H9 (cell line): ENCODE data around the gene TM9SF2. TPM values are rescaled to one million over a fixed set of nuclear protein-coding genes. Genes with fewer than 3 reads are reported as not detected.

Experiments used
- DNase-seq: peaks from one replicate; pipeline ENCODE4 v3.0.0-alpha.2; 2017
- H2AFZ ChIP-seq: one replicate; pipeline ENCODE4 v1.6.1; 2013; ENCODE audit warnings: mild to moderate bottlenecking, low read length, control low read depth, moderate library complexity
- H2AK5ac ChIP-seq: 2 replicates; pipeline ENCODE4 v1.6.1; 2013; ENCODE audit warnings: low read length, control low read depth, mixed read lengths; ENCODE audit not compliant: insufficient read length
- H2BK120ac ChIP-seq: one replicate; pipeline ENCODE4 v1.6.1; 2013; ENCODE audit warnings: low read depth, mild to moderate bottlenecking, low read length, control low read depth, inconsistent platforms; ENCODE audit not compliant: poor library complexity, severe bottlenecking
- H2BK12ac ChIP-seq: 2 replicates; pipeline ENCODE4 v1.6.1; 2013; ENCODE audit warnings: low read length, control low read depth, mixed read lengths, low read depth; ENCODE audit not compliant: insufficient read length
- H2BK15ac ChIP-seq: 2 replicates; pipeline ENCODE4 v1.6.1; 2013; ENCODE audit warnings: low read depth, low read length, control low read depth
- H2BK20ac ChIP-seq: one replicate; pipeline ENCODE4 v1.6.1; 2013; ENCODE audit warnings: low read depth, mild to moderate bottlenecking, low read length, control low read depth, inconsistent platforms; ENCODE audit not compliant: poor library complexity, severe bottlenecking
- H2BK5ac ChIP-seq: 2 replicates; pipeline ENCODE4 v1.6.1; 2013; ENCODE audit warnings: low read length, control low read depth, mixed read lengths; ENCODE audit not compliant: insufficient read length
- H3K14ac ChIP-seq: 2 replicates; pipeline ENCODE4 v1.6.1; 2013; ENCODE audit warnings: low read length, control low read depth; ENCODE audit not compliant: insufficient read depth
- H3K18ac ChIP-seq: 2 replicates; pipeline ENCODE4 v1.6.1; 2013; ENCODE audit warnings: low read depth, mild to moderate bottlenecking, mixed read lengths, low read length, control low read depth; ENCODE audit not compliant: insufficient read length
- H3K23ac ChIP-seq: 2 replicates; pipeline ENCODE4 v1.6.1; 2013; ENCODE audit warnings: low read length, control low read depth, mixed read lengths, low read depth; ENCODE audit not compliant: insufficient read length
- H3K23me2 ChIP-seq: 2 replicates; pipeline ENCODE4 v1.6.1; 2013; ENCODE audit warnings: low read depth, mild to moderate bottlenecking, mixed read lengths, low read length, control low read depth; ENCODE audit not compliant: insufficient read length, poor library complexity, severe bottlenecking
- H3K27ac ChIP-seq: 2 replicates; pipeline ENCODE4 v1.5.1; 2013; ENCODE audit warnings: low read length, control low read depth, mixed read lengths, low read depth; ENCODE audit not compliant: insufficient read length
- H3K27me3 ChIP-seq: 2 replicates; pipeline ENCODE4 v1.6.1; 2013; ENCODE audit warnings: low read length, control low read depth, inconsistent platforms; ENCODE audit not compliant: insufficient read depth
- H3K4ac ChIP-seq: 2 replicates; pipeline ENCODE4 v1.6.1; 2013; ENCODE audit warnings: low read depth, mild to moderate bottlenecking, control low read depth, inconsistent platforms, low read length, moderate library complexity
- H3K4me1 ChIP-seq: 2 replicates; pipeline ENCODE4 v1.6.1; 2013; ENCODE audit warnings: low read length, control low read depth, inconsistent platforms; ENCODE audit not compliant: insufficient read depth
- H3K4me2 ChIP-seq: 2 replicates; pipeline ENCODE4 v1.6.1; 2013; ENCODE audit warnings: low read length, control low read depth, mixed read lengths; ENCODE audit not compliant: insufficient read length, insufficient read depth
- H3K56ac ChIP-seq: 2 replicates; pipeline ENCODE4 v1.6.1; 2013; ENCODE audit warnings: low read depth, mild to moderate bottlenecking, mixed read lengths, low read length, control low read depth; ENCODE audit not compliant: insufficient read length
- H3K79me1 ChIP-seq: 2 replicates; pipeline ENCODE4 v1.6.1; 2013; ENCODE audit warnings: low read depth, mild to moderate bottlenecking, moderate library complexity, low read length, control low read depth, inconsistent platforms; ENCODE audit not compliant: insufficient read depth, poor library complexity, severe bottlenecking
- H3K79me2 ChIP-seq: 2 replicates; pipeline ENCODE4 v1.6.1; 2013; ENCODE audit warnings: low read length, control low read depth, inconsistent platforms; ENCODE audit not compliant: insufficient read depth
- H3K9ac ChIP-seq: 2 replicates; pipeline ENCODE4 v1.6.1; 2013; ENCODE audit warnings: low read length, control low read depth, mixed read lengths; ENCODE audit not compliant: insufficient read length; ENCODE audit errors: extremely low read depth
- H3K9me3 ChIP-seq: one replicate; pipeline ENCODE4 v1.6.1; 2013; ENCODE audit warnings: low read depth, low read length, inconsistent platforms; ENCODE audit not compliant: control insufficient read depth
- H3T11ph ChIP-seq: one replicate; pipeline ENCODE4 v1.6.1; 2013; ENCODE audit warnings: mild to moderate bottlenecking, low read length, control low read depth, inconsistent platforms
- H4K20me1 ChIP-seq: one replicate; pipeline ENCODE4 v1.6.1; 2013; ENCODE audit not compliant: control insufficient read depth, insufficient read length, insufficient read depth
- H4K5ac ChIP-seq: 2 replicates; pipeline ENCODE4 v1.6.1; 2013; ENCODE audit warnings: low read depth, mild to moderate bottlenecking, mixed read lengths, low read length, control low read depth; ENCODE audit not compliant: insufficient read length
- H4K8ac ChIP-seq: replicated peaks from 2 replicates; pipeline ENCODE4 v1.6.1; 2013; ENCODE audit warnings: low read length, control low read depth, mixed read lengths, low read depth; ENCODE audit not compliant: insufficient read length
- H4K91ac ChIP-seq: 2 replicates; pipeline ENCODE4 v1.6.1; 2013; ENCODE audit warnings: low read depth, mild to moderate bottlenecking, moderate library complexity, mixed read lengths, low read length, control low read depth; ENCODE audit not compliant: insufficient read length
- H3K27ac Mint-ChIP-seq, 3 experiments: 2 replicates in 2 of 3; 3 replicates in 1 of 3; pipeline ENCODE4 v1.8.0; 2020 to 2021; ENCODE audit warnings: mixed read lengths in 3 of 3, mild to moderate bottlenecking in 1 of 3, moderate library complexity in 1 of 3
- H3K27me3 Mint-ChIP-seq: 2 replicates; pipeline ENCODE4 v1.8.0; 2021; ENCODE audit warnings: low read depth, mild to moderate bottlenecking, moderate library complexity, mixed read lengths
- H3K36me3 Mint-ChIP-seq, 3 experiments: 2 replicates in 2 of 3; 3 replicates in 1 of 3; pipeline ENCODE4 v1.8.0; 2020 to 2021; ENCODE audit warnings: low read depth in 3 of 3, mixed read lengths in 3 of 3; ENCODE audit not compliant: insufficient read depth in 1 of 3
- H3K4me1 Mint-ChIP-seq, 2 experiments: 2 replicates each; pipeline ENCODE4 v1.8.0; 2020; ENCODE audit warnings: mixed read lengths in 2 of 2
- H3K4me3 Mint-ChIP-seq, 2 experiments: 2 replicates in 1 of 2; 3 replicates in 1 of 2; pipeline ENCODE4 v1.8.0; 2020 to 2021; ENCODE audit warnings: mild to moderate bottlenecking in 2 of 2, mixed read lengths in 2 of 2, moderate library complexity in 1 of 2
- H3K9me3 Mint-ChIP-seq, 2 experiments: 2 replicates in 1 of 2; 3 replicates in 1 of 2; pipeline ENCODE4 v1.8.0; 2020; ENCODE audit warnings: mild to moderate bottlenecking in 2 of 2, mixed read lengths in 2 of 2, moderate library complexity in 1 of 2
- WGBS: extraction: QIAGEN DNeasy Blood & Tissue Kit; methylation state at CpG from one replicate; pipeline ENCODE4 v1.1.7; 2013; ENCODE audit warnings: missing lambda C conversion rate, low lambda C conversion rate, mixed read lengths; ENCODE audit not compliant: insufficient read length; ENCODE audit errors: extremely low coverage; 5-methylcytosine and 5-hydroxymethylcytosine counted together
- total RNA-seq: library from RNA; stranded (reverse); gene quantifications from 2 replicates; pipeline ENCODE4 v1.2.1, GENCODE V29; 2021
- TF ChIP-seq, protein P1 (sequence below): fragments of 200-600 bp; sonication (generic); conservative IDR thresholded peaks from 3 replicates; pipeline ENCODE4 v1.8.0; 2021; ENCODE audit warnings: antibody characterized with exemption, mild to moderate bottlenecking

The TM9SF2 gene
- total RNA-seq, 1 experiment from 2014 or later, result 86.1 TPM

GRCh38 chr13:99575376-99576120 is 74.3 kb downstream of the TM9SF2 start:
- H3K4ac ChIP-seq, result no peak overlapping the region
- TF ChIP-seq, protein P1, sequence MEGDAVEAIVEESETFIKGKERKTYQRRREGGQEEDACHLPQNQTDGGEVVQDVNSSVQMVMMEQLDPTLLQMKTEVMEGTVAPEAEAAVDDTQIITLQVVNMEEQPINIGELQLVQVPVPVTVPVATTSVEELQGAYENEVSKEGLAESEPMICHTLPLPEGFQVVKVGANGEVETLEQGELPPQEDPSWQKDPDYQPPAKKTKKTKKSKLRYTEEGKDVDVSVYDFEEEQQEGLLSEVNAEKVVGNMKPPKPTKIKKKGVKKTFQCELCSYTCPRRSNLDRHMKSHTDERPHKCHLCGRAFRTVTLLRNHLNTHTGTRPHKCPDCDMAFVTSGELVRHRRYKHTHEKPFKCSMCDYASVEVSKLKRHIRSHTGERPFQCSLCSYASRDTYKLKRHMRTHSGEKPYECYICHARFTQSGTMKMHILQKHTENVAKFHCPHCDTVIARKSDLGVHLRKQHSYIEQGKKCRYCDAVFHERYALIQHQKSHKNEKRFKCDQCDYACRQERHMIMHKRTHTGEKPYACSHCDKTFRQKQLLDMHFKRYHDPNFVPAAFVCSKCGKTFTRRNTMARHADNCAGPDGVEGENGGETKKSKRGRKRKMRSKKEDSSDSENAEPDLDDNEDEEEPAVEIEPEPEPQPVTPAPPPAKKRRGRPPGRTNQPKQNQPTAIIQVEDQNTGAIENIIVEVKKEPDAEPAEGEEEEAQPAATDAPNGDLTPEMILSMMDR, result no peak
- no peak overlapping the region for H4K5ac ChIP-seq
- no peak overlapping the region for H2AK5ac ChIP-seq
- H3K23me2 ChIP-seq, result no peaks in the 10 kb centered on the region
- no peaks in the 10 kb centered on the region for H3K9me3 ChIP-seq
- H2BK5ac ChIP-seq, result no peak overlapping the region
- H3T11ph ChIP-seq, result no peak overlapping the region
- Mint-ChIP-seq H3K36me3 (peaks cover 0 to 2% (median 0%) of the 10 kb centered on the region in 3 experiments; a peak in 1 of 7 replicates), H3K4me1 (peaks cover 8 to 9% of the 10 kb centered on the region in 2 experiments), H3K4me3 (no peak overlapping the region), H3K9me3 (peaks cover 0 to 2% of the 10 kb centered on the region in 2 experiments; a peak in 4 of 5 replicates), H3K27me3 (no peaks in the 10 kb centered on the region), H3K27ac (no peak overlapping the region)
- H2BK120ac ChIP-seq, result no peak overlapping the region
- no peaks in the 10 kb centered on the region for H3K27me3 ChIP-seq
- H2BK12ac ChIP-seq, result no peak overlapping the region
- no peak overlapping the region for H3K18ac ChIP-seq
- WGBS, result no CpG with 5 or more reads among the region's 18 CpGs
- no peaks in the 10 kb centered on the region for H4K20me1 ChIP-seq
- H2BK15ac ChIP-seq, result no peak overlapping the region
- H3K4me1 ChIP-seq, result no peaks in the 10 kb centered on the region
- H3K14ac ChIP-seq, result no peak overlapping the region
- H2AFZ ChIP-seq, result no peak overlapping the region
- H3K79me2 ChIP-seq, result no peaks in the 10 kb centered on the region
- H3K23ac ChIP-seq, result no peak overlapping the region
- peak; percentile 82 for DNase-seq
- no peak overlapping the region for H2BK20ac ChIP-seq
- no peak overlapping the region for H3K56ac ChIP-seq
- H3K4me2 ChIP-seq, result no peak overlapping the region
- no peak overlapping the region for H3K9ac ChIP-seq
- H4K91ac ChIP-seq, result no peak overlapping the region
- no peaks in the 10 kb centered on the region for H3K79me1 ChIP-seq
- no peak overlapping the region for H4K8ac ChIP-seq
- H3K27ac ChIP-seq, result no peak overlapping the region
